BE2C (cell line): Measurements from ENCODE around the gene NUP214.

Experiments
- DNase-seq: peaks from one replicate; pipeline ENCODE4 v3.0.0-alpha.2; 2020
- H3K27me3 ChIP-seq: fragments of 250-450 bp; sonication (Bioruptor Pico); 2 replicates; pipeline ENCODE4 v1.5.1; 2020; ENCODE audit warnings: mild to moderate bottlenecking
- H3K36me3 ChIP-seq: fragments of 250-450 bp; sonication (Bioruptor Pico); 2 replicates; pipeline ENCODE4 v1.5.1; 2020; ENCODE audit warnings: mild to moderate bottlenecking
- H3K4me1 ChIP-seq: fragments of 250-450 bp; sonication (Bioruptor Pico); 2 replicates; pipeline ENCODE4 v1.5.1; 2020
- H3K4me3 ChIP-seq: 2 replicates; pipeline ENCODE4 v1.5.1; 2011; ENCODE audit warnings: low read depth, low read length
- H3K9me3 ChIP-seq: fragments of 250-450 bp; sonication (Bioruptor Pico); 2 replicates; pipeline ENCODE4 v1.5.1; 2020
- CTCF ChIP-seq: IDR thresholded peaks from 2 replicates; pipeline ENCODE4 v1.5.1; 2012; ENCODE audit warnings: mild to moderate bottlenecking, low read depth, low read length

Gene NUP214

GRCh38 chr9:131277287-131277909 lies 152.0 kb downstream of the NUP214 start:
- Histone ChIP-seq H3K36me3 (no peaks in the 10 kb centered on the region), H3K4me3 (peak overlapping the region; percentile 47), H3K4me1 (peaks cover 3% of the 10 kb centered on the region; the same call in 1 of the 2 replicates), H3K27me3 (peaks cover 22% of the 10 kb centered on the region), H3K9me3 (no peaks in the 10 kb centered on the region)
- no peak for TF ChIP-seq CTCF
- DNase-seq: no peak

GRCh38 chr9:131277910-131278701 lies 152.7 kb downstream of the NUP214 start:
- Histone ChIP-seq H3K4me1 (peaks cover 3% of the 10 kb centered on the region; the same call in 1 of the 2 replicates), H3K9me3 (no peaks in the 10 kb centered on the region), H3K27me3 (peaks cover 23% of the 10 kb centered on the region), H3K4me3 (peak overlapping the region; percentile 47), H3K36me3 (no peaks in the 10 kb centered on the region)
- DNase-seq: peak; percentile 93
- no peak for TF ChIP-seq CTCF

- TF ChIP-seq CTCF: no peak
- H3K4me3 ChIP-seq: no peak overlapping the region
- H3K36me3 ChIP-seq: no peaks in the 10 kb centered on the region
- no peak for DNase-seq
- H3K27me3 ChIP-seq: peaks cover 23% of the 10 kb centered on the region
- peaks cover 3% of the 10 kb centered on the region; the same call in 1 of the 2 replicates for H3K4me1 ChIP-seq
- no peaks in the 10 kb centered on the region for H3K9me3 ChIP-seq
Measured at GRCh38 chr9:131278702-131279111, 153.3 kb downstream of the NUP214 start.

- H3K4me1 ChIP-seq: peaks cover 3% of the 10 kb centered on the region; the same call in 1 of the 2 replicates
- peaks cover 23% of the 10 kb centered on the region for H3K27me3 ChIP-seq
- TF ChIP-seq CTCF: no peak
- no peak overlapping the region for H3K4me3 ChIP-seq
- no peaks in the 10 kb centered on the region for H3K9me3 ChIP-seq
- no peaks in the 10 kb centered on the region for H3K36me3 ChIP-seq
- DNase-seq: no peak
Measured at GRCh38 chr9:131279196-131279862, 153.9 kb downstream of the NUP214 start.

- Histone ChIP-seq H3K4me3 (no peak overlapping the region), H3K27me3 (peaks cover 23% of the 10 kb centered on the region), H3K9me3 (no peaks in the 10 kb centered on the region), H3K4me1 (peaks cover 3% of the 10 kb centered on the region; the same call in 1 of the 2 replicates), H3K36me3 (no peaks in the 10 kb centered on the region)
- no peak for DNase-seq
- no peak for TF ChIP-seq CTCF
Measured at GRCh38 chr9:131279863-131280570, 154.6 kb downstream of the NUP214 start.
